Liver (tissue), 3 donors: ENCODE data around the gene VPS13C.

Experiments used
- FOXA1 ChIP-seq: IDR thresholded peaks from 2 replicates; pipeline ENCODE4 v1.6.1; 2016; ENCODE audit warnings: antibody characterized with exemption
- GABPA ChIP-seq, 2 donors: IDR thresholded peaks in 1 of 2; conservative IDR thresholded peaks in 1 of 2; 2 replicates each; pipeline ENCODE4 v1.6.1; 2016; ENCODE audit warnings: antibody characterized with exemption in 2 of 2, mild to moderate bottlenecking in 1 of 2, moderate library complexity in 1 of 2
- TAF1 ChIP-seq: conservative IDR thresholded peaks from 2 replicates; pipeline ENCODE4 v1.6.1; 2016; ENCODE audit warnings: antibody characterized with exemption, mild to moderate bottlenecking
- TF ChIP-seq, protein P1 (sequence below): fragments of 150-350 bp; IDR thresholded peaks from 2 replicates; pipeline ENCODE4 v1.5.1; 2017; ENCODE audit warnings: improper control_type of control experiment, low read depth, low read length; ENCODE audit not compliant: missing input control
- TF ChIP-seq, protein P2 (sequence below): IDR thresholded peaks from 2 replicates; pipeline ENCODE4 v1.6.1; 2016; ENCODE audit warnings: antibody characterized with exemption, mild to moderate bottlenecking
- donor health status: healthy.
- donor health status: healthy.

- TF ChIP-seq, protein P1, sequence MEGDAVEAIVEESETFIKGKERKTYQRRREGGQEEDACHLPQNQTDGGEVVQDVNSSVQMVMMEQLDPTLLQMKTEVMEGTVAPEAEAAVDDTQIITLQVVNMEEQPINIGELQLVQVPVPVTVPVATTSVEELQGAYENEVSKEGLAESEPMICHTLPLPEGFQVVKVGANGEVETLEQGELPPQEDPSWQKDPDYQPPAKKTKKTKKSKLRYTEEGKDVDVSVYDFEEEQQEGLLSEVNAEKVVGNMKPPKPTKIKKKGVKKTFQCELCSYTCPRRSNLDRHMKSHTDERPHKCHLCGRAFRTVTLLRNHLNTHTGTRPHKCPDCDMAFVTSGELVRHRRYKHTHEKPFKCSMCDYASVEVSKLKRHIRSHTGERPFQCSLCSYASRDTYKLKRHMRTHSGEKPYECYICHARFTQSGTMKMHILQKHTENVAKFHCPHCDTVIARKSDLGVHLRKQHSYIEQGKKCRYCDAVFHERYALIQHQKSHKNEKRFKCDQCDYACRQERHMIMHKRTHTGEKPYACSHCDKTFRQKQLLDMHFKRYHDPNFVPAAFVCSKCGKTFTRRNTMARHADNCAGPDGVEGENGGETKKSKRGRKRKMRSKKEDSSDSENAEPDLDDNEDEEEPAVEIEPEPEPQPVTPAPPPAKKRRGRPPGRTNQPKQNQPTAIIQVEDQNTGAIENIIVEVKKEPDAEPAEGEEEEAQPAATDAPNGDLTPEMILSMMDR = no peak
- no peak for TF ChIP-seq GABPA (IDR thresholded peaks at IDR 0.05 in 1 of 2, conservative IDR thresholded peaks at IDR 0.05 in 1 of 2)
- TF ChIP-seq, protein P2, sequence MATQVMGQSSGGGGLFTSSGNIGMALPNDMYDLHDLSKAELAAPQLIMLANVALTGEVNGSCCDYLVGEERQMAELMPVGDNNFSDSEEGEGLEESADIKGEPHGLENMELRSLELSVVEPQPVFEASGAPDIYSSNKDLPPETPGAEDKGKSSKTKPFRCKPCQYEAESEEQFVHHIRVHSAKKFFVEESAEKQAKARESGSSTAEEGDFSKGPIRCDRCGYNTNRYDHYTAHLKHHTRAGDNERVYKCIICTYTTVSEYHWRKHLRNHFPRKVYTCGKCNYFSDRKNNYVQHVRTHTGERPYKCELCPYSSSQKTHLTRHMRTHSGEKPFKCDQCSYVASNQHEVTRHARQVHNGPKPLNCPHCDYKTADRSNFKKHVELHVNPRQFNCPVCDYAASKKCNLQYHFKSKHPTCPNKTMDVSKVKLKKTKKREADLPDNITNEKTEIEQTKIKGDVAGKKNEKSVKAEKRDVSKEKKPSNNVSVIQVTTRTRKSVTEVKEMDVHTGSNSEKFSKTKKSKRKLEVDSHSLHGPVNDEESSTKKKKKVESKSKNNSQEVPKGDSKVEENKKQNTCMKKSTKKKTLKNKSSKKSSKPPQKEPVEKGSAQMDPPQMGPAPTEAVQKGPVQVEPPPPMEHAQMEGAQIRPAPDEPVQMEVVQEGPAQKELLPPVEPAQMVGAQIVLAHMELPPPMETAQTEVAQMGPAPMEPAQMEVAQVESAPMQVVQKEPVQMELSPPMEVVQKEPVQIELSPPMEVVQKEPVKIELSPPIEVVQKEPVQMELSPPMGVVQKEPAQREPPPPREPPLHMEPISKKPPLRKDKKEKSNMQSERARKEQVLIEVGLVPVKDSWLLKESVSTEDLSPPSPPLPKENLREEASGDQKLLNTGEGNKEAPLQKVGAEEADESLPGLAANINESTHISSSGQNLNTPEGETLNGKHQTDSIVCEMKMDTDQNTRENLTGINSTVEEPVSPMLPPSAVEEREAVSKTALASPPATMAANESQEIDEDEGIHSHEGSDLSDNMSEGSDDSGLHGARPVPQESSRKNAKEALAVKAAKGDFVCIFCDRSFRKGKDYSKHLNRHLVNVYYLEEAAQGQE = no peak
- no peak for TF ChIP-seq TAF1
- TF ChIP-seq FOXA1 = no peak
These were observed 207.1 kb downstream of the VPS13C start for GRCh38 chr15:61853195-61853594.
